Adipose tissue (tissue), 3 donors: ENCODE data around the gene ZNF488. TPM values are rescaled to one million over a fixed set of nuclear protein-coding genes. Genes with fewer than 3 reads are reported as not detected.

ENCODE experiments used
- H3K27ac ChIP-seq: one replicate; pipeline ENCODE4 v1.5.1; 2013; ENCODE audit warnings: low read depth, low read length
- WGBS, 3 donors: extraction: QIAGEN DNeasy Blood & Tissue Kit; methylation state at CpG; one replicate each; pipeline ENCODE4 v1.1.7; 2013; 5-methylcytosine and 5-hydroxymethylcytosine counted together
- polyA plus RNA-seq, 3 donors: library from polyadenylated mRNA; stranded (reverse); fragments of 200-250 nt; gene quantifications; one replicate each; pipeline ENCODE4 v1.2.3, GENCODE V29; 2013
- donor health status: healthy with polysubstance abuse.
- donor health status: Bipolar disorder and iron deficiency.
- donor health status: healthy.

ZNF488 gene
- polyA plus RNA-seq, 3 donors = 0.06 TPM; not detected in 1

DNA sequence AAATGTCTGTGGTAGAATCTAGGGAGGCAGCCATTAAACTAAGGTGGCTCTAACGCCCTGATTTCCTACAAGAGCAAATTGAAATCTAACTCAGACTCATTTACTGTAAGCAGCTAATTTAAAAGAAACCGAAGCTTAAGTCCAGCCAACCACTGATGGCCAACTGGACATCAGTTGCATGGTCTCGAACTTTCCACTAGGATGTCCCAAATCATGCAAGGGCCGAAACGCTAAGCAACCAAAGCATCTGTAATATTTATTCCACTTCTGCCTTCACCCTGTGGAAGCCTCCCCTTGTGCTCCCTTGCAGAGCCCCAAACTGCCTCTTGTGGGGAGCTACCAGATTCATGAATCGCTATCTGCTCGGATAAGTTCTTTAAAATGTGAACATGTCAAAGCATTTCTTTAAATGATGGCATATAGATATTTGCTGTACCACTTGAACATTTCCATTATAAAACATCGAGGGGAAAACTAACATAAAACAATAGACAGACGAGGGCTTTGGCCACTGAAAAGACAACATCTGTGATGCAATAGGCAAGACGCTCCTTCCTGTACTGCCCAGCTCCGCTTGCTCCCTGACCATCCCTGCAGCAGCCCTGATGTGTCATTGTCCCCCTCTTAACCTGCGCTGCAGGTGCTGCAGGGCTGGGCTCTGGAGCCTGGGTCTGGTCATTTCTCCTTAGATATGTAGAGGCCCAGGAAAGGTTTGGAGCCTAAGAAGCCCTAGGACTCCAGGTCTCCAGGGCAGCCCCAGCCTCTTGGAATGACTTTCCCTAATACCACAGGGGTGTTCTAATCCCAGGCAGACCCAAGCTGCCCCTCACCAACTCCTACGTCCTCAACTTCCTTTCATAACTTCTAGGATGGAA is 38.9 kb downstream of the ZNF488 start:
- 86 to 91% (median 86%) methylated on average over 13 of the region's 13 CpGs for WGBS, 3 donors
- H3K27ac ChIP-seq = no peak overlapping the region

GRCh38 chr10:47340608-47341170 is 43.4 kb downstream of the ZNF488 start:
- no peak overlapping the region for H3K27ac ChIP-seq
- WGBS, 3 donors = 64 to 71% (median 68%) methylated on average over 5 of the region's 5 CpGs

DNA sequence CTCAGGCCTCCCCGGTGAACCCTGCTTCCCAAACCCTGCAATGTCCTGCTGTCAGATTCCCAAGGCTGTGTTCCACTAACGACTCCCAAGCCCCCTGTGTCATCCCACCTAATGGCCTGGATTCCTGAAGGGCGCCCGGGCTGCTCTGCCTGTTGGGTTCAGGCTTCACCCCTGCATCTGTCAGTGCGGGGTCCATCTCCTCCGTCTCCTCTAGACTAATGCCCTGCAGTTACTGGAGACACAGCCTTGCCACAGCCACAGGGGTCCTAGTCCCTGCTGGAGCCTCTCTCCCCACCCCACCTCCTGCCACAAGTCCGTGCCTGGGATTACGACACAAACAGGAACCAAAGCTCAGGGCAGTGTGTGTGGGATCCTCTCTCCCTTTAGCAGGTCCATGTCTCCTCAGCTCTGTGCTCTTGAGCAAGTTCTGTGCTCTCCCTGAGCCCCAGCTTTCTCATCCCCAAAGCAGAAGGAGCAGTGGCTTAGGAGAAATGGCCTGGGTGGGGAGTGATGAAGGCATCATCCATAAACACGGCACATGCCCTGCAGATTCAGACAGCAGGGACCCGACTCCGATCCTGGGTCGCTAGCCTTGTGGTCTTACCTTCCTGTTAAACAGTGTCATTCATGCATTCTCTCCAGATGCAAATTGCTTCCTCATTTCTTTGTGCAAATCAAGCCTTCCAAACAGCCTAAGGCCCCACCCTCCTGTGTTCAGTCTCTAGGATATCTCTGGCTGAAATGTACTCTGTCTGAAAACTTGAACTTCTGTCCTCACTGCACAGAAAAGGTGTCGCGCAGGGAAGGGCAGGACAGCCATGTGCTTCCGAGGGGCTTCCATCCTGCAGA is 44.1 kb downstream of the ZNF488 start:
- WGBS, 3 donors = 67 to 79% (median 67%) methylated on average over 15 of the region's 15 CpGs

GRCh38 chr10:47339186-47339735 is 44.8 kb downstream of the ZNF488 start:
- 84 to 89% (median 89%) methylated on average over 8 of the region's 8 CpGs for whole genome bisulfite sequencing, 3 donors
- no peak overlapping the region for H3K27ac ChIP-seq

More for the DNA sequence above, 44.1 kb downstream of the ZNF488 start:
- no peak overlapping the region for H3K27ac ChIP-seq

GRCh38 chr10:47337310-47337709 is 46.8 kb downstream of the ZNF488 start:
- WGBS, 3 donors = 70 to 80% (median 71%) methylated on average over 4 of the region's 4 CpGs
- no peak overlapping the region for H3K27ac ChIP-seq

DNA sequence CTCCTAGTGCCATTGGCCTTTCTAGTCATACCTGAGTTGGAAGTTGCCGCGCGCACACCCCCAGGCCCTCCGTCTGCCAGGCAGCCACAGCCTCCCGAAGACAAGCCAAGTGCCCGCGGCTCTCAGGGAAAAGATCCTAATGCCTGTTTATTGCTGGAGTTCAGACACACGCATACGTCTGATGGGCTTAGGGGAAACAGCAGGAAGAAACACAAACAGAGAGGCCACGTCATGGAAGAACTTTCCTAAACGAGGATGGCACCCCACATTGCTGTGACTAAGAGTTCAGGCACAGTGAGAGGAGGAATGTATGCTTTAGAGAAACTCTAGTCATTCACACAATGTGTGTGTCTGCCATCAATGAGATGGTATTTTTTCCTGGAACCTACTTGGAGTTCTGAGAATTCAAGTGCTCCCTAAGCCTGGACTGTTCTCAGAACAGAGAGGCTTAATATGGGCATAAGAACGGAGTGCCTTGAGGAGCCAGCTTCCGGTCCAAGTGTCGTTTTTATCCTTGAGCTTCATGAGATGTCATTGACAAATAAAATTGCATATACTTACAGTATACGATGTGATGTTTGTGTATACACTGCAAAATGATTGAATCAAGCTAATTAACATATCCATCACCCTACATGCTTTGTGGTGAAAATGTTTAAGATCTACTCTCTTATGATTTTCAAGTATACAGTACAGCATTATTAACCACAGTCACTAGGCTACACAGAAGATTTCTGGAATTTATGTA is 47.5 kb downstream of the ZNF488 start:
- no peak overlapping the region for H3K27ac ChIP-seq
- WGBS, 3 donors = 79 to 83% (median 83%) methylated on average over 15 of the region's 15 CpGs

- WGBS, 3 donors = 85 to 88% (median 87%) methylated on average over 5 of the region's 5 CpGs
- H3K27ac ChIP-seq = no peak overlapping the region
Measured at GRCh38 chr10:47335906-47336305, 48.2 kb downstream of the ZNF488 start.

GRCh38 chr10:47334466-47335295 is 49.4 kb downstream of the ZNF488 start:
- 78 to 83% (median 81%) methylated on average over 8 of the region's 8 CpGs for WGBS, 3 donors

DNA sequence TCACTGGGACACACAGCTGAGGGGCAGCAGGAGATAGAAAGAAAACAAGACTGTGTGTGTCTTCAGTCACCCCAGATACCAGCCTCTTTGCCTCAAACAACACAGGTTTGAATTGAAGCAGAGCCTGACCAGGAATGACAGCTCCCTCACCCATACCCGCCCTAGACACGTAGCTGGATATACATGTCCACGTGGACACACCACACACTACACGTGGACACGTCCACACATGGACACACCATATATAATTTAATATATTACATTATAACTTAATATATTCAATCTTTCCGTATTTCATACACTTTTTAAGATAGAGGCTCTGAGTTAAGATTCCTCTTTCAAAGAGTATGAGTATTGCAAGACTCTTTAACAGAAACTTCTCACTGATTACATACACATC is 50.6 kb downstream of the ZNF488 start:
- no peak overlapping the region for H3K27ac ChIP-seq
- 85 to 92% (median 85%) methylated on average over 6 of the region's 6 CpGs for WGBS, 3 donors

More at GRCh38 chr10:47334466-47335295, 49.4 kb downstream of the ZNF488 start:
- no peak overlapping the region for H3K27ac ChIP-seq

DNA sequence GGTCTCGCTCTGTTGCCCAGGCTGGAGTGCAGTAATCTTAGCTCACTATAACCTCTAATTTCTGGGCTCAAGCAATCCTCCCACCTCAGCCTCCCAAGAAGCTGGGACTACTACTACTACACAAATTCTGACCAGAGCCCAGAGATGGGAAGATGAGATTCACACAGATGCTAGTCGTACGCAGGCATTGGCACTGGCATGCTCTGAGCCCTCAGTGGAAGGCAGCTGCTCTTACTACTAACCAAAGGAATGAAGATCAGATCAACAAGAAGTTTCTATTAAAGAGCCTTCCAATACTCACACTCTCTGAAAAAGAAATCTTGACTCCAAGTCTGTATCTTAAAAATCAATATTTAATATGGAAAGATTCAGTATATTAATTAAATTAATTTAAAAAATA is 51.1 kb downstream of the ZNF488 start:
- 82 to 89% (median 87%) methylated on average over 3 of the region's 3 CpGs for WGBS, 3 donors
- no peak overlapping the region for H3K27ac ChIP-seq

- 57 to 82% (median 75%) methylated on average over 3 of the region's 3 CpGs for WGBS, 3 donors
- no peak overlapping the region for H3K27ac ChIP-seq
Measured at GRCh38 chr10:47332371-47332770, 51.7 kb downstream of the ZNF488 start.

DNA sequence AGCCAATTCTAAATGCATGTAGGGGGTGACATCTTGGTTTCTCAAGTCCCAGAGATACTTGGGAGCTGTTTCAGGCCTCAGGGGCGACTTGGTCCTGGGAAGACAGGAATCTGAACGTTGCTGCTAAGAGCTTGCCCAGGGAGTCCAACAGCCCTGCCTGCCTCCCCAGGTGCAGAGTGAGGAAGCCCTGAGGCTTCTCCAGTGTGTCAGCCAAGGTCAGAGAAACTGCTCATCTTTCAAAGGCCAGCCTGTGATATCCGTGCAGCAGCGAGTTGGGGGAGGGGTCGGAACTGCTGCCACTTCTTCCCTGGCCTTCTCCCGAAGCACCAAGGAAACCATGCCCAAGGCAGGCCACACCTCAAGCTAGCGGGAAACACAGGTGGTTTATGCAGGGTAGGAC is 52.1 kb downstream of the ZNF488 start:
- WGBS, 3 donors = 77 to 80% (median 78%) methylated on average over 7 of the region's 7 CpGs
- no peak overlapping the region for H3K27ac ChIP-seq

DNA sequence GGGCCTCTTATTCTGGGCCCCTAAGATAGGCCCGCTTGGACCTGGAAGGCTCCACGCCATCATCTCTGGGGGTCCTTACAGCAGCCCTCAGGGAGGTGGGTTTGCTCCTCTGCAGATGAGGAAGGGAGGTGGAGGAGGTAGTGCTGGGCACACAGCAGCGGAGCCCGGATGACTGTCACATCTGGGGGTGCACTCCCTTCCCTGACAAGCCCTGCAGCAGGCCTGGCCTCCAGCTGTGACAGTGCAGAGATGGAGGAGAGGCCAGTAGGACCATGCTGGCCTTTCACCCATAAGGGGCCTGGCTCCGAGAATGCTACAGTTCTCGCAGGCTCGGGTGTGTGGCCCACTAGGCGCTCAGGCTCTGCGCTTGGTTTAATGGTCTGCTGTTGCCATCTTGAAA is 52.6 kb downstream of the ZNF488 start:
- no peak overlapping the region for H3K27ac ChIP-seq
- WGBS, 3 donors = 97 to 100% (median 98%) methylated on average over 9 of the region's 9 CpGs

DNA sequence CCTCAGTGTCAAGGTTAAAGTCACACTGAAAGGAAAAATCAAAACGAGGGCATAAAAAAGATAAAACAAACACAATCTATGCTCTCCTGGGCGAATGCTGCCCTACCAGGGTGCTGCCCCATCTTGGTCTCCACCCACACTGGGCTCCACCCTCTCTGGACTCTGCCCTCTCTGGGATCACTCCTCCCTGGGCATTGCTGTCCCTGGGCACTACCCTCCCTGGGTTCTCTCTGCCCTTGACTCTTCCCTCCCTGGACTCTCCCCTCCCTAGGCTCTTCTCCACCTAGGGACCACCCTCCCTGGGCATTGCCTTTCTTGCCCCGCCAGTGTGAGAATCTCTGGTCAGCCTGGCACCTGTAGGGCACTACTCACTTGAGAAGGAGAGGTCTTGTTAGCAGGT is 53.3 kb downstream of the ZNF488 start:
- WGBS, 3 donors = 27 to 85% (median 79%) methylated on average over 3 of the region's 3 CpGs
- H3K27ac ChIP-seq = no peak overlapping the region

GRCh38 chr10:47330366-47330765 is 53.7 kb downstream of the ZNF488 start:
- no peak overlapping the region for H3K27ac ChIP-seq
- WGBS, 3 donors = 91 to 100% (median 96%) methylated on average over 3 of the region's 3 CpGs

GRCh38 chr10:47329855-47330254 is 54.2 kb downstream of the ZNF488 start:
- WGBS, 3 donors = 87 to 94% (median 89%) methylated on average over 4 of the region's 4 CpGs

GRCh38 chr10:47326927-47327330 is 57.2 kb downstream of the ZNF488 start:
- no peak overlapping the region for H3K27ac ChIP-seq
- WGBS, 3 donors = 76 to 92% (median 80%) methylated on average over 11 of the region's 11 CpGs

More at GRCh38 chr10:47329855-47330254, 54.2 kb downstream of the ZNF488 start:
- no peak overlapping the region for H3K27ac ChIP-seq
